HAP-1 (cell line): Measurements from ENCODE around the gene TIMM17A.
"Not testable (repeated sequence)": the region's sequence is repeated elsewhere in the genome, so short reads cannot be mapped to it uniquely, and the experiment has no call there.

Experiments
- DNase-seq, 2 experiments: peaks; one replicate each; pipeline ENCODE4 v3.0.0-alpha.2; 2016 to 2020; ENCODE audit warnings: low spot score in 2 of 2
- H3K27me3 ChIP-seq: fragments of 250-450 bp; sonication (Bioruptor Pico); 2 replicates; pipeline ENCODE4 v1.5.1; 2020; ENCODE audit warnings: low read depth, mild to moderate bottlenecking, moderate library complexity
- H3K36me3 ChIP-seq: fragments of 250-450 bp; sonication (Bioruptor Pico); replicated peaks from 2 replicates; pipeline ENCODE4 v1.5.1; 2020; ENCODE audit warnings: mild to moderate bottlenecking
- H3K4me1 ChIP-seq: fragments of 250-450 bp; sonication (Bioruptor Pico); 2 replicates; pipeline ENCODE4 v1.5.1; 2020; ENCODE audit warnings: mild to moderate bottlenecking
- H3K4me3 ChIP-seq: fragments of 250-450 bp; sonication (Bioruptor Pico); 2 replicates; pipeline ENCODE4 v1.5.1; 2020; ENCODE audit warnings: mild to moderate bottlenecking, moderate library complexity
- H3K9me3 ChIP-seq: fragments of 250-450 bp; sonication (Bioruptor Pico); 2 replicates; pipeline ENCODE4 v1.5.1; 2020; ENCODE audit warnings: mild to moderate bottlenecking, moderate library complexity
- in situ Hi-C: fragments of 300-500 bp; cut with MboI; formaldehyde crosslinking; loops from 3 replicates; pipeline ENCODE4 v1.14.3; 2020; ENCODE audit warnings: low sequenced_read_pairs, inconsistent platforms, mixed read lengths

Gene TIMM17A

GRCh38 chr1:201928266-201928665 lies 27.0 kb upstream of the TIMM17A start:
- in situ Hi-C loops = no loop called here
- Histone ChIP-seq H3K36me3 (no peaks in the 10 kb centered on the region), H3K4me1 (no peaks in the 10 kb centered on the region), H3K27me3 (0 out of 2 replicates have a peak, but pooled peaks cover 2% of the 10 kb centered on the region), H3K9me3 (no peaks in the 10 kb centered on the region), H3K4me3 (no peak overlapping the region)
- DNase-seq = no peak

- no peaks in the 10 kb centered on the region for H3K36me3 ChIP-seq
- H3K27me3 ChIP-seq = 0 out of 2 replicates have a peak, but pooled peaks cover 4% of the 10 kb centered on the region
- H3K9me3 ChIP-seq = no peaks in the 10 kb centered on the region
- no peak for DNase-seq
- H3K4me3 ChIP-seq = no peak overlapping the region
- in situ Hi-C loops = no loop called here
- no peaks in the 10 kb centered on the region for H3K4me1 ChIP-seq
These were observed 25.2 kb upstream of the TIMM17A start for GRCh38 chr1:201930137-201930536.

GRCh38 chr1:201930803-201931202 lies 24.5 kb upstream of the TIMM17A start:
- in situ Hi-C loops = no loop called here
- H3K36me3 ChIP-seq = no peaks in the 10 kb centered on the region
- no peak for DNase-seq

GRCh38 chr1:201933840-201934430 lies 21.4 kb upstream of the TIMM17A start:
- DNase-seq = no peak
- Histone ChIP-seq H3K9me3 (no peaks in the 10 kb centered on the region), H3K4me1 (no peaks in the 10 kb centered on the region), H3K27me3 (0 out of 2 replicates have a peak, but pooled peaks cover 4% of the 10 kb centered on the region), H3K36me3 (no peaks in the 10 kb centered on the region), H3K4me3 (no peak overlapping the region)
- in situ Hi-C loops = no loop called here

More at GRCh38 chr1:201930803-201931202, 24.5 kb upstream of the TIMM17A start:
- no peaks in the 10 kb centered on the region for H3K9me3 ChIP-seq
- 0 out of 2 replicates have a peak, but pooled peaks cover 4% of the 10 kb centered on the region for H3K27me3 ChIP-seq
- H3K4me1 ChIP-seq = no peaks in the 10 kb centered on the region
- H3K4me3 ChIP-seq = no peak overlapping the region

- H3K4me1 ChIP-seq = peaks cover 11% of the 10 kb centered on the region
- no peaks in the 10 kb centered on the region for H3K36me3 ChIP-seq
- 0 out of 2 replicates have a peak, but pooled peaks cover 2% of the 10 kb centered on the region for H3K27me3 ChIP-seq
- no peak overlapping the region for H3K4me3 ChIP-seq
- no peak for DNase-seq
- in situ Hi-C loops = no loop called here
- H3K9me3 ChIP-seq = no peaks in the 10 kb centered on the region
These were observed 17.6 kb upstream of the TIMM17A start for GRCh38 chr1:201937624-201938213.

GRCh38 chr1:201938440-201939035 lies 16.8 kb upstream of the TIMM17A start:
- Histone ChIP-seq H3K4me1 (peaks cover 11% of the 10 kb centered on the region), H3K36me3 (no peaks in the 10 kb centered on the region), H3K4me3 (no peak overlapping the region), H3K27me3 (0 out of 2 replicates have a peak, but pooled peaks cover 2% of the 10 kb centered on the region), H3K9me3 (no peaks in the 10 kb centered on the region)
- in situ Hi-C loops = no loop called here
- no peak for DNase-seq

- 0 out of 2 replicates have a peak, but pooled peaks cover 2% of the 10 kb centered on the region for H3K27me3 ChIP-seq
- in situ Hi-C loops = no loop called here
- no peak for DNase-seq
- H3K36me3 ChIP-seq = no peaks in the 10 kb centered on the region
- H3K9me3 ChIP-seq = no peaks in the 10 kb centered on the region
- no peak overlapping the region for H3K4me3 ChIP-seq
- peaks cover 11% of the 10 kb centered on the region for H3K4me1 ChIP-seq
These were observed 16.2 kb upstream of the TIMM17A start for GRCh38 chr1:201939148-201939547.

GRCh38 chr1:201939574-201939973 lies 15.7 kb upstream of the TIMM17A start:
- Histone ChIP-seq H3K4me3 (no peak overlapping the region), H3K27me3 (0 out of 2 replicates have a peak, but pooled peaks cover under 1% of the 10 kb centered on the region), H3K9me3 (no peaks in the 10 kb centered on the region), H3K4me1 (peaks cover 11% of the 10 kb centered on the region), H3K36me3 (no peaks in the 10 kb centered on the region)
- in situ Hi-C loops = no loop called here
- DNase-seq = no peak

- peaks cover 13% of the 10 kb centered on the region for H3K4me1 ChIP-seq
- H3K36me3 ChIP-seq, H3K27me3 ChIP-seq, DNase-seq, H3K4me3 ChIP-seq, H3K9me3 ChIP-seq, in situ Hi-C loops: not testable (repeated sequence)
These were observed 15.0 kb upstream of the TIMM17A start for GRCh38 chr1:201940316-201940715.

- no peaks in the 10 kb centered on the region for H3K36me3 ChIP-seq
- in situ Hi-C loops = no loop called here
- H3K4me3 ChIP-seq = no peak overlapping the region
- no peaks in the 10 kb centered on the region for H3K27me3 ChIP-seq
- peaks cover 22% of the 10 kb centered on the region for H3K4me1 ChIP-seq
- H3K9me3 ChIP-seq = no peaks in the 10 kb centered on the region
- DNase-seq = peak; percentile 14 to 63
These were observed 13.7 kb upstream of the TIMM17A start for GRCh38 chr1:201941420-201942128.

- no peaks in the 10 kb centered on the region for H3K36me3 ChIP-seq
- no peak for DNase-seq
- no peaks in the 10 kb centered on the region for H3K27me3 ChIP-seq
- H3K4me1 ChIP-seq = peaks cover 22% of the 10 kb centered on the region
- no peaks in the 10 kb centered on the region for H3K9me3 ChIP-seq
- H3K4me3 ChIP-seq = no peak overlapping the region
- in situ Hi-C loops = no loop called here
These were observed 13.2 kb upstream of the TIMM17A start for GRCh38 chr1:201942129-201942495.

GRCh38 chr1:201944002-201944401 lies 11.3 kb upstream of the TIMM17A start:
- no peaks in the 10 kb centered on the region for H3K36me3 ChIP-seq
- H3K4me1 ChIP-seq = peaks cover 22% of the 10 kb centered on the region
- in situ Hi-C loops = no loop called here
- H3K27me3 ChIP-seq = no peaks in the 10 kb centered on the region
- no peaks in the 10 kb centered on the region for H3K9me3 ChIP-seq
- H3K4me3 ChIP-seq = no peak overlapping the region
- DNase-seq = no peak

GRCh38 chr1:201944639-201945038 lies 10.7 kb upstream of the TIMM17A start:
- Histone ChIP-seq H3K27me3 (no peaks in the 10 kb centered on the region), H3K4me3 (no peak overlapping the region), H3K9me3 (no peaks in the 10 kb centered on the region), H3K4me1 (peaks cover 22% of the 10 kb centered on the region), H3K36me3 (no peaks in the 10 kb centered on the region)
- in situ Hi-C loops = no loop called here
- DNase-seq = no peak

- Histone ChIP-seq H3K36me3 (no peaks in the 10 kb centered on the region), H3K27me3 (no peaks in the 10 kb centered on the region), H3K4me3 (no peak overlapping the region; the same call in 1 of the 2 replicates), H3K4me1 (peaks cover 22% of the 10 kb centered on the region), H3K9me3 (no peaks in the 10 kb centered on the region)
- peak in 1 of 2 experiments; percentile 26 for DNase-seq
- in situ Hi-C loops = no loop called here
These were observed 10.1 kb upstream of the TIMM17A start for GRCh38 chr1:201945157-201945556.
